SK-N-SH (cell line): ENCODE data around the gene TCF7L2. TPM values are rescaled to one million over a fixed set of nuclear protein-coding genes. Genes with fewer than 3 reads are reported as not detected.

Source experiments
- CTCF ChIA-PET: fragments of 300-600, 350-600 bp; formaldehyde crosslinking; extraction: SDS; loops from one replicate; lab custom pipeline; 2021; lab: Yijun Ruan, JAX
- POLR2A ChIA-PET: fragments of 350-600 bp; sonication (Branson Sonifier 250); formaldehyde crosslinking; extraction: SDS; loops from one replicate; lab custom pipeline; 2020; ENCODE audit warnings: antibody characterized with exemption, inconsistent platforms; lab: Yijun Ruan, JAX
- DNase-seq: peaks from one replicate; pipeline ENCODE4 v3.0.0; 2012
- H2AFZ ChIP-seq: fragments of 200-600 bp; sonication (generic); 2 replicates; pipeline ENCODE4 v1.8.1; 2016; ENCODE audit warnings: antibody characterized with exemption, mild to moderate bottlenecking, low read depth
- H3F3A ChIP-seq: fragments of 200-600 bp; sonication (generic); replicated peaks from 2 replicates; pipeline ENCODE3; 2016; ENCODE audit warnings: antibody characterized with exemption, mild to moderate bottlenecking; ENCODE audit not compliant: insufficient read depth
- H3K27ac ChIP-seq, 2 experiments: fragments of 200-500 bp in 1 of 2; fragments of 200-600 bp in 1 of 2; sonication (Bioruptor generic) in 1 of 2; sonication (generic), shearing (Covaris generic) in 1 of 2; 2 replicates each; pipeline versions ENCODE4 v1.5.1 to v1.6.1; 2014 to 2016; ENCODE audit warnings: low read depth in 2 of 2, inconsistent platforms in 1 of 2, low read length in 1 of 2, mild to moderate bottlenecking in 1 of 2, mixed read lengths in 1 of 2
- H3K27me3 ChIP-seq: fragments of 200-600 bp; sonication (generic), shearing (Covaris generic); 2 replicates; pipeline ENCODE4 v1.6.1; 2016; ENCODE audit warnings: mixed run types; ENCODE audit not compliant: insufficient read depth
- H3K36me3 ChIP-seq, 2 experiments: fragments of 200-500 bp in 1 of 2; fragments of 200-600 bp in 1 of 2; sonication (Bioruptor generic) in 1 of 2; sonication (generic) in 1 of 2; replicated peaks in 1 of 2; 2 replicates each; pipeline versions ENCODE3 to v1.5.1; 2014 to 2016; ENCODE audit warnings: low read length in 1 of 2, mild to moderate bottlenecking in 1 of 2; ENCODE audit not compliant: insufficient read depth in 2 of 2, control insufficient read depth in 1 of 2
- H3K4me1 ChIP-seq, 2 experiments: fragments of 200-500 bp in 1 of 2; fragments of 200-600 bp in 1 of 2; sonication (Bioruptor generic) in 1 of 2; sonication (generic), shearing (Covaris generic) in 1 of 2; 2 replicates each; pipeline versions ENCODE4 v1.5.1 to v1.6.1; 2014 to 2016; ENCODE audit warnings: low read depth in 1 of 2, low read length in 1 of 2, mixed run types in 1 of 2; ENCODE audit not compliant: insufficient read depth in 2 of 2, control insufficient read depth in 1 of 2
- H3K4me2 ChIP-seq: fragments of 200-600 bp; sonication (generic), shearing (Covaris generic); 2 replicates; pipeline ENCODE4 v1.6.1; 2017; ENCODE audit warnings: mixed run types
- H3K4me3 ChIP-seq, 2 experiments: fragments of 200-500 bp in 1 of 2; fragments of 200-600 bp in 1 of 2; sonication (Bioruptor generic) in 1 of 2; sonication (generic), shearing (Covaris generic) in 1 of 2; 2 replicates each; pipeline versions ENCODE4 v1.5.1 to v1.8.1; 2014 to 2016; ENCODE audit warnings: low read depth in 2 of 2, inconsistent platforms in 1 of 2, low read length in 1 of 2, mild to moderate bottlenecking in 1 of 2, mixed read lengths in 1 of 2, moderate library complexity in 1 of 2
- H3K79me2 ChIP-seq: fragments of 200-600 bp; sonication (generic); 2 replicates; pipeline ENCODE4 v1.8.1; 2017; ENCODE audit warnings: mild to moderate bottlenecking; ENCODE audit not compliant: insufficient read depth
- H3K9ac ChIP-seq: fragments of 200-600 bp; sonication (generic); 2 replicates; pipeline ENCODE4 v1.6.1; 2017; ENCODE audit warnings: mixed run types
- H3K9me2 ChIP-seq: fragments of 200-600 bp; sonication (generic); 2 replicates; pipeline ENCODE4 v1.6.1; 2017; ENCODE audit warnings: mixed run types
- H3K9me3 ChIP-seq: fragments of 200-600 bp; sonication (generic); 2 replicates; pipeline ENCODE4 v1.6.1; 2017; ENCODE audit warnings: mixed run types, mild to moderate bottlenecking, moderate library complexity
- H4K20me1 ChIP-seq: fragments of 200-600 bp; sonication (generic); 2 replicates; pipeline ENCODE4 v1.6.1; 2017; ENCODE audit warnings: mild to moderate bottlenecking, mixed run types; ENCODE audit not compliant: insufficient read depth
- EZH2phosphoT487 ChIP-seq: fragments of 200-600 bp; sonication (generic); IDR thresholded peaks from 2 replicates; pipeline ENCODE4 v1.6.1; 2017; ENCODE audit warnings: low read depth, mixed run types, mild to moderate bottlenecking, antibody characterized with exemption, moderate library complexity, borderline replicate concordance
- FOSL2 ChIP-seq: IDR thresholded peaks from 2 replicates; pipeline ENCODE4 v1.4.0; 2012; ENCODE audit warnings: low read depth, mild to moderate bottlenecking, moderate library complexity, borderline replicate concordance
- FOXJ3 ChIP-seq: sonication (generic); formaldehyde crosslinking; IDR thresholded peaks from 2 replicates; pipeline ENCODE4 v1.5.1; 2020; ENCODE audit warnings: mild to moderate bottlenecking, missing genetic modification reagents
- MAX ChIP-seq: IDR thresholded peaks from 2 replicates; pipeline ENCODE4 v1.4.0; 2012; ENCODE audit warnings: low read depth
- MEF2A ChIP-seq: IDR thresholded peaks from 2 replicates; pipeline ENCODE4 v1.4.0; 2012; ENCODE audit warnings: low read depth, borderline replicate concordance
- PBX3 ChIP-seq: IDR thresholded peaks from 2 replicates; pipeline ENCODE4; 2012
- RCOR1 ChIP-seq: fragments of 150-350 bp; IDR thresholded peaks from 2 replicates; pipeline ENCODE4 v1.6.1; 2017; ENCODE audit warnings: antibody characterized with exemption, low read length
- REST ChIP-seq: IDR thresholded peaks from 2 replicates; pipeline ENCODE4 v1.6.1; 2012; ENCODE audit warnings: mild to moderate bottlenecking, low read depth, low read length, moderate library complexity
- RFX5 ChIP-seq: IDR thresholded peaks from 2 replicates; pipeline ENCODE4 v1.6.1; 2012; ENCODE audit warnings: mild to moderate bottlenecking, improper control_type of control experiment, low read length
- RXRA ChIP-seq: IDR thresholded peaks from 2 replicates; pipeline ENCODE4 v1.4.0; 2012; ENCODE audit warnings: low read depth, mild to moderate bottlenecking, borderline replicate concordance
- SMC3 ChIP-seq: IDR thresholded peaks from 2 replicates; pipeline ENCODE4 v1.6.1; 2012; ENCODE audit warnings: low read depth, low read length, improper control_type of control experiment
- TAF1 ChIP-seq: IDR thresholded peaks from 2 replicates; pipeline ENCODE4 v1.6.1; 2012; ENCODE audit warnings: low read depth, mild to moderate bottlenecking, low read length, moderate library complexity, borderline replicate concordance
- TCF12 ChIP-seq: IDR thresholded peaks from 2 replicates; pipeline ENCODE4 v1.4.0; 2012
- TEAD4 ChIP-seq: IDR thresholded peaks from 2 replicates; pipeline ENCODE4 v1.4.0; 2012; ENCODE audit warnings: mild to moderate bottlenecking, borderline replicate concordance; ENCODE audit not compliant: insufficient read depth
- USF1 ChIP-seq: IDR thresholded peaks from 2 replicates; pipeline ENCODE4 v1.4.0; 2012; ENCODE audit warnings: low read depth, borderline replicate concordance
- WGBS: methylation state at CpG from one replicate; pipeline ENCODE4 v1.1.6; 2017; ENCODE audit warnings: low lambda C conversion rate; 5-methylcytosine and 5-hydroxymethylcytosine counted together
- polyA plus RNA-seq, 3 experiments: library from polyadenylated mRNA; depleted of rRNA; stranded (reverse); fragments of >200 nt; gene quantifications; 2 replicates each; pipeline ENCODE4 v1.2.3, GENCODE V29; 2012

The TCF7L2 gene
- polyA plus RNA-seq, 1 of the 3 experiments (the other 2 are of a cell fraction) = 10.2 TPM

- Histone ChIP-seq H3K27me3 (no peaks in the 10 kb centered on the region), H3K27ac (no peak overlapping the region), H3K4me2 (no peak overlapping the region), H3F3A (no peaks in the 10 kb centered on the region), H3K9ac (no peak overlapping the region), H2AFZ (no peak overlapping the region), H3K36me3 (no peaks in the 10 kb centered on the region), H3K9me2 (no peaks in the 10 kb centered on the region), H3K4me3 (no peak overlapping the region), H3K79me2 (no peaks in the 10 kb centered on the region), H4K20me1 (no peaks in the 10 kb centered on the region), H3K9me3 (no peaks in the 10 kb centered on the region), H3K4me1 (peaks cover 0 to 27% of the 10 kb centered on the region in 2 experiments; a peak in 1 of 4 replicates)
- 70% methylated on average over 3 of the region's 3 CpGs for WGBS
- DNase-seq = no peak
- CTCF ChIA-PET = no interaction called here
- POLR2A ChIA-PET = no interaction called here
- TF ChIP-seq RFX5 = no peak
- TF ChIP-seq FOSL2 = no peak
- TF ChIP-seq RXRA = no peak
- no peak for TF ChIP-seq REST
- TF ChIP-seq TEAD4 = no peak
- TF ChIP-seq PBX3 = no peak
- no peak for TF ChIP-seq SMC3
- TF ChIP-seq MAX = no peak
- no peak for TF ChIP-seq TAF1
- TF ChIP-seq RCOR1 = no peak
- TF ChIP-seq MEF2A = no peak
- TF ChIP-seq FOXJ3 = no peak
- no peak for TF ChIP-seq EZH2phosphoT487
Observed at GRCh38 chr10:113178771-113179170, 228.7 kb downstream of the TCF7L2 start.

- no peaks in the 10 kb centered on the region for H3K9me2 ChIP-seq
- TF ChIP-seq USF1 = no peak
- TF ChIP-seq SMC3 = no peak
- no peak for TF ChIP-seq TCF12
- no peak for TF ChIP-seq TAF1
- no peak for TF ChIP-seq FOSL2
- no peak for TF ChIP-seq TEAD4
- TF ChIP-seq REST = no peak
- no peak overlapping the region for H3K4me3 ChIP-seq
- no peaks in the 10 kb centered on the region for H3K27me3 ChIP-seq
- no peak overlapping the region for H3K9ac ChIP-seq
- no peak overlapping the region for H3K27ac ChIP-seq
- H3K4me2 ChIP-seq = no peak overlapping the region
- POLR2A ChIA-PET = no interaction called here
- no peaks in the 10 kb centered on the region for H4K20me1 ChIP-seq
- 89% methylated on average over 6 of the region's 6 CpGs for WGBS
- no peak for DNase-seq
- H3K4me1 ChIP-seq = peaks cover 0 to 27% of the 10 kb centered on the region in 2 experiments; a peak in 1 of 4 replicates
- no peaks in the 10 kb centered on the region for H3F3A ChIP-seq
- H3K36me3 ChIP-seq = no peaks in the 10 kb centered on the region
- H3K79me2 ChIP-seq = no peaks in the 10 kb centered on the region
- H3K9me3 ChIP-seq = no peaks in the 10 kb centered on the region
- no peak overlapping the region for H2AFZ ChIP-seq
- CTCF ChIA-PET = no interaction called here
Observed at GRCh38 chr10:113179265-113179664, 229.2 kb downstream of the TCF7L2 start.
